Islet precursor cell (in vitro differentiated cells): ENCODE results near the gene AGAP1.

ENCODE experiments used
- DNase-seq: peaks from one replicate; pipeline ENCODE4 v3.0.0-alpha.2; 2018

Gene AGAP1

DNA sequence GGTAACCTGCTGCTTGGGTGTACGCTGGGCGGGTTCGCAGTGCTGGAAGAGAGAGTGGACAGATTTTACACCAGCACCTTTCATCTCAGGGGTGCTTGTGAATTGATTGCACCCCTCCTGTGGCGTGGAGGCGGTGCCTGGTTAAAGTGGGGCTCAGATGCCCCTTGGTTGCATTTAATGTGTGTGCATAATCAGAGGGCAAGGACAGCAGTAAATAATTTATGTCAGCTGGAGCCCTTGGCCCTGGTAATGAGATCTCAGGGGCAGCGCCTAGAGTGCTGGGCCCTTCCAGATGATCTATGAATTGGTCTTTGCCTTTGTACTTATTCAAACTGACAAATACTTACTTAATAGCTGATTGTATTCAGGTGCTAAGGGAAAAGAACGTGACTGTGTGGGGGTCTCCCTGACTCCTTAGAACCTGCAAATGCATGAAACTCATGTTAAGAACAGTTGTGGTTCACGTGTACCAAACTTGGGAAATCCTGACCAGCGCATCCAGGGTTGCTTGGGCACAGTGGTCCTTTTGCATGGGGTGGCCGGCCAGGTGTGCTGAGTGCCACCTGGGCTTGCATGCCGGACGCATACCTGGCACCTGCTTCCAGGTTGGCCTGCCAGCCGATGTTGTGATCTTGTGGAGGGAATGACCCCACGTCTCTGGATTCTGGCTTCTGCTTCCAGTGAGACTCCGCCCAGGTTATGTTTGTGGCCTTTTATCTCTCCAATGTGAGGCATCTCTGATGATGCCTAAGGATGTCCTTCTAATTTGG is 118.5 kb downstream of the AGAP1 start:
- DNase-seq = no peak

- DNase-seq = no peak
These were observed 119.8 kb downstream of the AGAP1 start for GRCh38 chr2:235613649-235614048.

- no peak for DNase-seq
These were observed 120.5 kb downstream of the AGAP1 start for GRCh38 chr2:235614176-235614860.

- no peak for DNase-seq
These were observed 121.3 kb downstream of the AGAP1 start for GRCh38 chr2:235614900-235615712.

DNA sequence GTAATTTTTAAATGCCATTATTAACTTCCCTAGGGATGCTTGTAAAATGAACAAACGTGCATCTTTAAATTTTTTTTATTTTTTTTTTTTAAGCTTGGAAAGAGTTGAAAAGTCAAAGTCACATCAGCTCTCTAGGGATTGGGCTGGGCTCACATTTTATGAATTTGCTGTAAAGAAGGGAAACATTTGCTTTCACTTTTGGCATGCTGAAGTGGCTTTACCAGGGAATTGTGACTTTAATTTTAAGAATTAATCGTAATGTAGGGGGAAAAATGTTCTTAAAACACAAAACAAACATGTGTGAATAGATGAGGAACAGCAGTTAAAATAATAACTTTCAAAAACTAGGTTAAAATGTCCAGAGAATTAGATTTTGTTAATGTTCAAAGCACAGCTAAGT is 123.0 kb downstream of the AGAP1 start:
- DNase-seq = no peak

DNA sequence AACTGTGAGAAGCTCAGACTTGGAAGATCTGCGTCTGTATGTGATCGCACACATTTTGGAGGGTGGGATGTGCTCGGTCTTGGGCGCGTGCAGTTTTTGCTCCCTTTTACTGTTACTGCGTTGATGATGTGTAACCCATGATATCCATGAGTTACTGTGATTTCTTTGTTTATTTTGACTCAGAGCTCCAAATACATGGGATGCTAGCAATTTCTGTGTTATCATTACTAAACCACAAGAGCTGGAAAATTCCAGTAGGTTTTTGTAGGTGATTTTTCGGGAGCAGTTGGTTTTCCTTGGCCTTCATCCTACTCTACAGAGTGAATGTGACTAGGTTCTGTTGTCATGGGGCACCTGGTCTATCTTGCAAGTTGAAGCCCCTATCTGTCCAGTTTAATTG is 124.2 kb downstream of the AGAP1 start:
- no peak for DNase-seq

- no peak for DNase-seq
These were observed 125.7 kb downstream of the AGAP1 start for GRCh38 chr2:235619544-235619943.

- no peak for DNase-seq
These were observed 127.9 kb downstream of the AGAP1 start for GRCh38 chr2:235621736-235622135.

- DNase-seq = no peak
These were observed 129.3 kb downstream of the AGAP1 start for GRCh38 chr2:235623111-235623510.

DNA sequence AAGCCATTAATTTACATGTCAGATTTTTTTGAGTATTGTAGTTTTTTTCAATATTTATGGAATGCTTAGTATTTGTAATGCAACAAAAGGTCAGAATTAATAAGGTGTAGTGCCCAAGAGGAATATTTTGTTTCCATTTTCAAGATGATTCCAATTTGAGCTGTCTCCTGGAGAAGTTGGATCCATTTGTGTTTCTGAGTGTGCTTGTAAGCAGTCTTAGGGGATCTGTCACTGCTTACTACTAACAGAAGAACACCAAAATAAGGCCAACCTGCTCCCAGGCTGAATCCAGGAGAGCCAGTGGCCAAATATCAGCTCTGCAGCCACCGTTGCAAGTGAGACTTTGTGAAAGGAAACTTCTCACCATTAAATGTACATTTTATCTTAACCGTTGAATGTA is 129.9 kb downstream of the AGAP1 start:
- DNase-seq = no peak

GRCh38 chr2:235626658-235627057 is 132.8 kb downstream of the AGAP1 start:
- no peak for DNase-seq

- DNase-seq = no peak
These were observed 133.8 kb downstream of the AGAP1 start for GRCh38 chr2:235627682-235628081.

DNA sequence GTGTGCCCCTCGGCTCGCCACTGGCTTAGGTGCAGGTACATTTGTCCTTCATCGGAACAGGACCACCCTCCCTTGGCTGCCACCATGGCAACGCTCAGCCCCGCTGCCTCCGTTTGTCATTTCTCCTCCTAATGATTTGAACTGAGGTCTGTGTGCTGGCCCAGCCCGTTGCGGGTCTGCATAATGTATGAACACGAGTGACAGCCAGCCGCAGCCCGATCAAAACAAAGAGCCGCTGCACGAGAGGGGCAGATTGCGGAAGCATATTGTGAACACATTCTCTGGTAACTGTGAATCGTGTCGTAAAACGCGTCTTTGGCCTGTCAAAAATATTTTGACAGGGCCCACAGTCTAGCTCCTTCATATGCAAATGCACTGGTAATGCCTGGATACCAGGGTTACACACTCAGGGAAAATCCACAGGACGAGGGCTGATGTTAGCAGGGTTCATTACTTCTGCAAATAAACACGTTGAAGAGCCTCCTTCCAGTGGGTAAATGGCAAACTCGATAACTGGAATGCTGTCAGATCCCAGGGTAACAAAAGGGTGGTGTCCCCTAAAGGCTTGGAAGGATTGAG is 137.0 kb downstream of the AGAP1 start:
- no peak for DNase-seq

DNA sequence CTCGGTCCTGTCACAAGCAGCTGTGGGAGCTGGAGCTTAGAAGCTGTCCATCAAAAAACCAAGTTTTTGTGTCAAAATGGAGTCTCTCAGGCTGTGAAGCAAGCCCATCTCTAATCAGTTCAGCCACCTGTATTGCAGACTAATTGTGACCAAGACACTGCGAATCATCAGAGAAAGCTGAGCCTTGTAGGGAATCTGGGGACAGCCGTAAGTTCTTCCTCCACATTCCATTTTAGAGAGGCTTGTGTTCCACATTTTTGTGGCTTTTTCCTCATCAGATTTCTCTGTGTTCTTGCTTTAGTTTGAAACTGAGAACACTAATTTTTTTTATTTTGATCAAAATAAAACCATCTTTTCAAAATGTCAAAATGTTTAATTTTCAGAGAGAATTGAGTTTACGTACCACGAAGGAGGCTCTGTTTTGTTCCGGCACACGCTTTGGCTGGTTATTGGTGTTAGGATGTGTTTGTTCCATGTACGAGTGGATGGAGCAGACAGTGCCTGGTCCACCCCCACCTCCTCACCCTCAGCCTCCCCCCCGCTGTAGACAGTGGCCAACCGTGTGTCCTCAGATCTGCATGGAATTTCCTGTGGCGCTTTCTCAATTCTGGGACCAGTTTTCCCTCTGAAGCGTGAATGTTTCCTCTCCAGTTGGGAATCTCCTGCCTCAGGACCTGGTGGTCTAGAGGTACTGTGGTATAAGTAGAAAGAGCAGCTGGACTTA is 140.8 kb downstream of the AGAP1 start:
- DNase-seq = no peak

- no peak for DNase-seq
These were observed 142.7 kb downstream of the AGAP1 start for GRCh38 chr2:235636546-235636945.

GRCh38 chr2:235637896-235638295 is 144.1 kb downstream of the AGAP1 start:
- no peak for DNase-seq

GRCh38 chr2:235638541-235639427 is 144.9 kb downstream of the AGAP1 start:
- DNase-seq = no peak

- DNase-seq = peak; percentile 86
These were observed 145.6 kb downstream of the AGAP1 start for GRCh38 chr2:235639428-235639773.

- DNase-seq = no peak
These were observed 146.0 kb downstream of the AGAP1 start for GRCh38 chr2:235639885-235640284.

GRCh38 chr2:235640377-235640776 is 146.5 kb downstream of the AGAP1 start:
- no peak for DNase-seq

DNA sequence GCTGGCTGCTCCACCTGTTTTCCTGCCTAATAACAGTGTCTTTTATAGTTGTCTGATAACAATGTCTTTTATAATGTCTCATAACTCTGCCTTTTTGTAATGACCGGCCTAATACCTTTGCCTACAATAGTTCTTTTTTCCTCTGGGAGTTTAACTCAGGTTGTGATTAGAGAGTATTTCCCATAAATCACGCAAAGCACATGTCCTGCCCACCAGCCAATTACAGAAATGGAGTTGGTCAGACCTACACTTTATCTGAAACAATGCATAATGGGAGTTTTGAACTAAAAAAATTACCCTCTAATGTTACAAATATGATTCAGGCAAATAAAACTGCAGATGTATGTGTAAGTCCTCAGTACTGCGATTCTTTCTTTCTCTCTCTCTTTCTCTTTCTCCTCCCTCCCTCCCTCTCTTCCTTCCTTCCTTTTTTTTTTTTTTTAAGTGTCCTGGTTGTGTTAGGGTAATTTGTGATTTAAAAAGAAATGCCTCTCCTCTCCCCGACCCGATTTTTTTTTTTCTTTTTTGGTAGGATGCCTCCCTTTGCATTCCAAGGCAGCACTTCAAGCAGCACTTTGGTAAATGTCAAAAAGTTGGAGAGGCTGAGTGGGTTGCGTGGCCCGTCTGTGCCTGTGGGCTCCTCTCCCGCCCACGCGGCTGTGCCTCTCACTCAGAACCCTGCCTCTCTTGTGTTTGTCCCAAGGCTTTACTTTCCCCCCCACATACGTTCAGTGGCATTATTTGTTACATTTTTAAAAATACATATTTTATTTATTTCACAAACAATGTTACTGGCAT is 147.3 kb downstream of the AGAP1 start:
- no peak for DNase-seq
